Tibial nerve (tissue), 4 donors: ENCODE measurements around the gene CAPG. TPM values are rescaled to one million over a fixed set of nuclear protein-coding genes. Genes with fewer than 3 reads are reported as not detected.

Experiments used
- DNase-seq, 2 donors: peaks; one replicate each; pipeline ENCODE4 v3.0.0-alpha.2; 2019; ENCODE audit warnings: low spot score in 2 of 2
- H3K27ac ChIP-seq, 4 donors: fragments of 200-600 bp; sonication (generic) in 3 of 4; one replicate each; pipeline ENCODE4 v1.5.1; 2017 to 2019; ENCODE audit warnings: mild to moderate bottlenecking in 1 of 4
- H3K27me3 ChIP-seq, 2 donors: fragments of 200-600 bp; sonication (generic) in 1 of 2; one replicate each; pipeline versions ENCODE4 v1.5.1 to v1.6.0; 2017 to 2019
- H3K36me3 ChIP-seq, 3 donors: fragments of 200-600 bp; sonication (generic); one replicate each; pipeline ENCODE4 v1.5.1; 2018 to 2019
- H3K4me1 ChIP-seq, 4 donors: fragments of 200-600 bp; sonication (generic) in 3 of 4; one replicate each; pipeline ENCODE4 v1.5.1; 2017 to 2019
- H3K4me3 ChIP-seq, 4 donors: fragments of 200-600 bp; sonication (generic) in 3 of 4; one replicate each; pipeline ENCODE4 v1.5.1; 2017 to 2019; ENCODE audit warnings: mild to moderate bottlenecking in 1 of 4, moderate library complexity in 1 of 4
- H3K9me3 ChIP-seq, 4 donors: fragments of 200-600 bp; sonication (generic) in 3 of 4; one replicate each; pipeline ENCODE4 v1.5.1; 2017 to 2019
- CTCF ChIP-seq, 5 experiments: fragments of 200-600 bp in 3 of 5; fragments of 450-650 bp in 2 of 5; sonication (generic) in 3 of 5; IDR thresholded peaks; one replicate each; pipeline ENCODE4 v1.5.1; 2016 to 2019; ENCODE audit warnings: antibody characterized with exemption in 5 of 5, mild to moderate bottlenecking in 3 of 5, moderate library complexity in 2 of 5
- EP300 ChIP-seq, 2 donors: sonication (generic); formaldehyde crosslinking; IDR thresholded peaks; one replicate each; pipeline ENCODE4 v1.6.1; 2017; ENCODE audit warnings: antibody characterized with exemption in 2 of 2, mild to moderate bottlenecking in 1 of 2
- POLR2A ChIP-seq, 2 donors: fragments of 450-650 bp; IDR thresholded peaks; one replicate each; pipeline ENCODE4 v1.6.1; 2017; ENCODE audit warnings: antibody characterized with exemption in 2 of 2, mild to moderate bottlenecking in 2 of 2, moderate library complexity in 2 of 2
- WGBS, 2 donors: methylation state at CpG; one replicate each; pipeline ENCODE4 v1.1.5; 2018; 5-methylcytosine and 5-hydroxymethylcytosine counted together
- total RNA-seq, 4 donors: library from RNA; depleted of rRNA; stranded (reverse); fragments of >200 nt; gene quantifications; one replicate each; pipeline ENCODE4 v1.1.0, GENCODE V29; 2016

The CAPG gene
- total RNA-seq, 4 donors from 2014 or later: 58.8 to 67.8 (median 67.7) TPM

- TF ChIP-seq POLR2A (IDR thresholded peaks at IDR 0.05) (no peak), CTCF (IDR thresholded peaks at IDR 0.05) (no peak)
- DNase-seq: no peak
Measured at GRCh38 chr2:85457043-85457442, 46.9 kb upstream of the CAPG start.

GRCh38 chr2:85455552-85456090 lies 45.5 kb upstream of the CAPG start:
- 76 to 80% methylated on average over 1 of the region's 1 CpG for WGBS, 2 donors
- Histone ChIP-seq H3K27ac (no peak overlapping the region), H3K4me1 (no peaks in the 10 kb centered on the region), H3K36me3 (no peaks in the 10 kb centered on the region), H3K4me3 (no peak overlapping the region), H3K9me3 (no peaks in the 10 kb centered on the region), H3K27me3 (no peaks in the 10 kb centered on the region)
- TF ChIP-seq CTCF (IDR thresholded peaks at IDR 0.05) (no peak), EP300 (IDR thresholded peaks at IDR 0.05) (no peak), POLR2A (IDR thresholded peaks at IDR 0.05) (no peak)
- no peak for DNase-seq

More at GRCh38 chr2:85457043-85457442, 46.9 kb upstream of the CAPG start:
- H3K27me3 ChIP-seq: no peaks in the 10 kb centered on the region
- H3K27ac ChIP-seq: no peak overlapping the region
- H3K36me3 ChIP-seq: no peaks in the 10 kb centered on the region
- 62 to 63% methylated on average over 5 of the region's 5 CpGs for WGBS, 2 donors
- no peaks in the 10 kb centered on the region for H3K4me1 ChIP-seq
- H3K4me3 ChIP-seq: no peak overlapping the region
- no peaks in the 10 kb centered on the region for H3K9me3 ChIP-seq

- no peak overlapping the region for H3K27ac ChIP-seq
- DNase-seq: no peak
- TF ChIP-seq POLR2A (IDR thresholded peaks at IDR 0.05) (no peak), CTCF (IDR thresholded peaks at IDR 0.05) (no peak), EP300 (IDR thresholded peaks at IDR 0.05) (no peak)
- no peaks in the 10 kb centered on the region for H3K9me3 ChIP-seq
- H3K36me3 ChIP-seq: no peaks in the 10 kb centered on the region
- no peaks in the 10 kb centered on the region for H3K27me3 ChIP-seq
- no peaks in the 10 kb centered on the region for H3K4me1 ChIP-seq
- 87 to 88% methylated on average over 7 of the region's 7 CpGs for WGBS, 2 donors
- H3K4me3 ChIP-seq: no peak overlapping the region
Measured at GRCh38 chr2:85453571-85453970, 43.4 kb upstream of the CAPG start.

- H3K27me3 ChIP-seq: no peaks in the 10 kb centered on the region
- no peak overlapping the region for H3K27ac ChIP-seq
- no peak for DNase-seq
- no peaks in the 10 kb centered on the region for H3K36me3 ChIP-seq
- H3K4me1 ChIP-seq: no peaks in the 10 kb centered on the region
- WGBS, 2 donors: 79 to 100% methylated on average over 1 of the region's 1 CpG
- H3K9me3 ChIP-seq: no peaks in the 10 kb centered on the region
- TF ChIP-seq POLR2A (IDR thresholded peaks at IDR 0.05) (no peak), EP300 (IDR thresholded peaks at IDR 0.05) (no peak), CTCF (IDR thresholded peaks at IDR 0.05) (no peak)
- no peak overlapping the region for H3K4me3 ChIP-seq
Measured at GRCh38 chr2:85452237-85452636, 42.1 kb upstream of the CAPG start.

GRCh38 chr2:85449214-85449588 lies 39.0 kb upstream of the CAPG start:
- TF ChIP-seq POLR2A (IDR thresholded peaks at IDR 0.05) (no peak), EP300 (IDR thresholded peaks at IDR 0.05) (no peak), CTCF (IDR thresholded peaks at IDR 0.05) (no peak)
- Histone ChIP-seq H3K27ac (no peak overlapping the region), H3K36me3 (no peaks in the 10 kb centered on the region), H3K9me3 (no peaks in the 10 kb centered on the region), H3K27me3 (no peaks in the 10 kb centered on the region), H3K4me1 (peaks cover 0 to 7% (median 2%) of the 10 kb centered on the region in 4 donors), H3K4me3 (no peak overlapping the region)
- no peak for DNase-seq
- 82 to 83% methylated on average over 7 of the region's 7 CpGs for WGBS, 2 donors
